DND-41 (cell line): ENCODE results near the gene DVL1.

ENCODE experiments used
- ATAC-seq: fragments of 200-7000 bp; cut with Tn5 transposase; 3 replicates; pipeline ENCODE4 v1.9.1; 2021; ENCODE audit warnings: low read depth; ENCODE audit not compliant: insufficient read depth
- DNase-seq: peaks from one replicate; pipeline ENCODE4 v3.0.0-alpha.2; 2020
- H2AFZ ChIP-seq: 2 replicates; pipeline ENCODE4 v1.6.0; 2012; ENCODE audit warnings: low read depth, low read length
- H3K27ac ChIP-seq: 2 replicates; pipeline ENCODE4 v1.5.1; 2012; ENCODE audit warnings: low read length, inconsistent platforms
- H3K27me3 ChIP-seq: fragments of 200-600 bp; sonication (generic); 2 replicates; pipeline ENCODE4 v1.6.0; 2012; ENCODE audit warnings: low read length, mild to moderate bottlenecking, inconsistent platforms; ENCODE audit not compliant: insufficient read depth, poor library complexity
- H3K36me3 ChIP-seq: 2 replicates; pipeline ENCODE4 v1.5.1; 2012; ENCODE audit warnings: low read length, inconsistent platforms; ENCODE audit not compliant: insufficient read depth
- H3K4me1 ChIP-seq: 2 replicates; pipeline ENCODE4 v1.5.1; 2012; ENCODE audit warnings: mild to moderate bottlenecking, low read length; ENCODE audit not compliant: insufficient read depth
- H3K4me2 ChIP-seq: 2 replicates; pipeline ENCODE4 v1.6.0; 2012; ENCODE audit warnings: mild to moderate bottlenecking, moderate library complexity, low read length, inconsistent platforms; ENCODE audit not compliant: insufficient read depth
- H3K4me3 ChIP-seq, 2 experiments: fragments of 200-600 bp in 1 of 2; shearing (Covaris generic) in 1 of 2; 2 replicates each; pipeline ENCODE4 v1.5.1; 2012 to 2016; ENCODE audit warnings: inconsistent platforms in 2 of 2, low read length in 2 of 2, mild to moderate bottlenecking in 2 of 2, low read depth in 1 of 2, moderate library complexity in 1 of 2
- H3K79me2 ChIP-seq: 2 replicates; pipeline ENCODE4 v1.6.0; 2012; ENCODE audit warnings: low read length, inconsistent platforms; ENCODE audit not compliant: insufficient read depth
- H3K9ac ChIP-seq: 2 replicates; pipeline ENCODE4 v1.6.0; 2012; ENCODE audit warnings: low read depth, mild to moderate bottlenecking, inconsistent platforms, low read length, moderate library complexity
- H3K9me3 ChIP-seq: 2 replicates; pipeline ENCODE4 v1.5.1; 2012; ENCODE audit warnings: low read length, moderate library complexity, mild to moderate bottlenecking, inconsistent platforms; ENCODE audit not compliant: insufficient read depth, severe bottlenecking
- H4K20me1 ChIP-seq: 2 replicates; pipeline ENCODE4 v1.6.0; 2012; ENCODE audit warnings: low read length; ENCODE audit not compliant: insufficient read depth
- CTCF ChIP-seq: IDR thresholded peaks from 2 replicates; pipeline ENCODE4 v1.5.1; 2012; ENCODE audit warnings: borderline replicate concordance, low read length, moderate library complexity, mild to moderate bottlenecking; ENCODE audit not compliant: poor library complexity, severe bottlenecking; ENCODE audit errors: extremely low read depth
- EZH2 ChIP-seq: IDR thresholded peaks from 3 replicates; pipeline ENCODE4 v1.6.1; 2012; ENCODE audit warnings: borderline replicate concordance, low read depth, mild to moderate bottlenecking, moderate library complexity, low read length, inconsistent platforms; ENCODE audit not compliant: severe bottlenecking

DVL1 gene

GRCh38 chr1:1391225-1391624 lies 42.0 kb upstream of the DVL1 start:
- Histone ChIP-seq H3K9ac (no peak overlapping the region), H3K79me2 (peaks cover 34% of the 10 kb centered on the region), H3K4me3 (no peak overlapping the region), H2AFZ (no peak overlapping the region), H3K27ac (no peak overlapping the region), H3K9me3 (no peaks in the 10 kb centered on the region), H3K27me3 (no peaks in the 10 kb centered on the region), H3K4me1 (0 out of 2 replicates have a peak, but pooled peaks cover 5% of the 10 kb centered on the region), H3K4me2 (no peak overlapping the region), H4K20me1 (peaks cover 25% of the 10 kb centered on the region), H3K36me3 (peaks cover 96% of the 10 kb centered on the region)
- ATAC-seq: no peak
- TF ChIP-seq CTCF: no peak
- TF ChIP-seq EZH2: no peak
- no peak for DNase-seq

GRCh38 chr1:1390675-1391074 lies 41.5 kb upstream of the DVL1 start:
- DNase-seq (no peak), ATAC-seq (no peak)
- H3K4me1 ChIP-seq: 0 out of 2 replicates have a peak, but pooled peaks cover 4% of the 10 kb centered on the region
- no peak overlapping the region for H3K27ac ChIP-seq
- H3K4me2 ChIP-seq: no peak overlapping the region
- no peak for TF ChIP-seq CTCF
- no peak for TF ChIP-seq EZH2
- peaks cover 30% of the 10 kb centered on the region for H4K20me1 ChIP-seq
- no peak overlapping the region for H3K4me3 ChIP-seq
- H3K36me3 ChIP-seq: peaks cover 99% of the 10 kb centered on the region
- no peaks in the 10 kb centered on the region for H3K9me3 ChIP-seq
- no peak overlapping the region for H3K9ac ChIP-seq
- no peaks in the 10 kb centered on the region for H3K27me3 ChIP-seq
- peaks cover 31% of the 10 kb centered on the region for H3K79me2 ChIP-seq
- H2AFZ ChIP-seq: no peak overlapping the region

GRCh38 chr1:1388078-1388472 lies 38.9 kb upstream of the DVL1 start:
- Histone ChIP-seq H3K4me2 (no peak overlapping the region), H3K4me3 (no peak overlapping the region), H3K9ac (no peak overlapping the region), H3K27me3 (no peaks in the 10 kb centered on the region), H3K4me1 (no peaks in the 10 kb centered on the region), H3K27ac (no peak overlapping the region), H3K36me3 (peaks cover 78% of the 10 kb centered on the region), H2AFZ (no peak overlapping the region), H3K79me2 (peaks cover 9% of the 10 kb centered on the region), H4K20me1 (peaks cover 24% of the 10 kb centered on the region), H3K9me3 (no peaks in the 10 kb centered on the region)
- TF ChIP-seq EZH2: no peak
- no peak for TF ChIP-seq CTCF
- ATAC-seq: no peak
- no peak for DNase-seq
